Omental fat pad (tissue), 4 donors: ENCODE data around the gene MBP. TPM values are rescaled to one million over a fixed set of nuclear protein-coding genes. Genes with fewer than 3 reads are reported as not detected.

Experiments
- ATAC-seq: fragments of 150-250 bp; one replicate; pipeline ENCODE4 v1.9.1; 2016; ENCODE audit warnings: mild to moderate bottlenecking, moderate library complexity; ENCODE audit not compliant: low FRiP score
- DNase-seq: peaks from one replicate; pipeline ENCODE4 v3.0.0-alpha.2; 2019; ENCODE audit warnings: low spot score
- total RNA-seq, 4 donors: library from RNA; depleted of rRNA; stranded (reverse); fragments of >200 nt; gene quantifications; one replicate each; pipeline ENCODE4 v1.1.0, GENCODE V29; 2016
- TF ChIP-seq, protein P1 (sequence below), 3 donors: fragments of 450-650 bp; IDR thresholded peaks; one replicate each; pipeline ENCODE4 v1.5.1; 2016 to 2017; ENCODE audit warnings: antibody characterized with exemption in 3 of 3, mild to moderate bottlenecking in 3 of 3, moderate library complexity in 2 of 3

The MBP gene
- total RNA-seq, 4 donors from 2014 or later = 27.4 to 50.9 (median 36.0) TPM

- TF ChIP-seq, protein P1, sequence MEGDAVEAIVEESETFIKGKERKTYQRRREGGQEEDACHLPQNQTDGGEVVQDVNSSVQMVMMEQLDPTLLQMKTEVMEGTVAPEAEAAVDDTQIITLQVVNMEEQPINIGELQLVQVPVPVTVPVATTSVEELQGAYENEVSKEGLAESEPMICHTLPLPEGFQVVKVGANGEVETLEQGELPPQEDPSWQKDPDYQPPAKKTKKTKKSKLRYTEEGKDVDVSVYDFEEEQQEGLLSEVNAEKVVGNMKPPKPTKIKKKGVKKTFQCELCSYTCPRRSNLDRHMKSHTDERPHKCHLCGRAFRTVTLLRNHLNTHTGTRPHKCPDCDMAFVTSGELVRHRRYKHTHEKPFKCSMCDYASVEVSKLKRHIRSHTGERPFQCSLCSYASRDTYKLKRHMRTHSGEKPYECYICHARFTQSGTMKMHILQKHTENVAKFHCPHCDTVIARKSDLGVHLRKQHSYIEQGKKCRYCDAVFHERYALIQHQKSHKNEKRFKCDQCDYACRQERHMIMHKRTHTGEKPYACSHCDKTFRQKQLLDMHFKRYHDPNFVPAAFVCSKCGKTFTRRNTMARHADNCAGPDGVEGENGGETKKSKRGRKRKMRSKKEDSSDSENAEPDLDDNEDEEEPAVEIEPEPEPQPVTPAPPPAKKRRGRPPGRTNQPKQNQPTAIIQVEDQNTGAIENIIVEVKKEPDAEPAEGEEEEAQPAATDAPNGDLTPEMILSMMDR (IDR thresholded peaks at IDR 0.05) = no peak
- DNase-seq (no peak), ATAC-seq (no peak)
These were observed 88.9 kb downstream of the MBP start for GRCh38 chr18:77043541-77044280.

DNA sequence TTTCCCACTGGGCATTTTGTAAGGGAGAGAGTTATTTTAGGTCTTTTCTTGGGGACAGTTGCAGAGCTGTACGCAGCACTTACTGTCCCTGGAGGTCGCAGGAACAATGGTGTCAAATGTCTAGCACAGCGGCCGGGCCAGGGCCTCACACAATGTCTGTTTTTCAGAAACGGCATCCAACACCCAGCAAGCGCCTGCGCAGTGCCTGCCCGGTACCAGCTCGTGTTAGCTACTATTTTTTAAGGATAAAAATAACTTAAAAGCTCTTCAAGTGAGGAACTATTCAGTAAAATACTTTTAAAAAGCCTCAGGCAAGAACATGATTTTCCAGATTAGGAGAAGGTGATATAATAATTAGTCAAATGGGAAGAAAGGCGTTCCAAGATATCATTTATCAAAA lies 90.0 kb downstream of the MBP start:
- ATAC-seq (no peak), DNase-seq (no peak)
- TF ChIP-seq, protein P1 (IDR thresholded peaks at IDR 0.05) = no peak

- TF ChIP-seq, protein P1 (IDR thresholded peaks at IDR 0.05) = no peak
- no peak for DNase-seq
- ATAC-seq = no peak
These were observed 93.1 kb downstream of the MBP start for GRCh38 chr18:77039196-77040130.

- ATAC-seq (no peak), DNase-seq (no peak)
- TF ChIP-seq, protein P1 (IDR thresholded peaks at IDR 0.05) = no peak
These were observed 94.3 kb downstream of the MBP start for GRCh38 chr18:77038182-77038858.

DNA sequence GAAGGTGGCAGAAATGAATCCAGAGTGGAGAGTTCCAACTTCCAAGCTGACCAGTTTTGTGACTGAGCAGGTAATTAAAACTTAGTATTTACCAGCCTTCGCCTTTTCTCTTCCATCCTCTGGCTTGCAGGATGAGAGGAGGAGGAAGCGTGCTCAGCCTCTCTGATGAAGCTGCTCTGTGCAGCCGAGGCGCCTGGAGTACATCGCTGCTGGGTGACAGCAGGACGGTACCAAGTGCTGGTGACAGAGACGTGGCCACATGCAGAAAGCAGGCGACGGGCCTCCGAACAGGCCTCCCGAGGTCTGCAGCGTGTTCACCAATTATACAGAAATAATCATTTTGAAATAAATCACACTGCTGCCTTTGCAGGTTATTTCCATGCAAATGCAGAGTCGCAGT lies 95.0 kb downstream of the MBP start:
- no peak for DNase-seq
- TF ChIP-seq, protein P1 (IDR thresholded peaks at IDR 0.05) = no peak
- no peak for ATAC-seq

- no peak for ATAC-seq
- TF ChIP-seq, protein P1 (IDR thresholded peaks at IDR 0.05) = no peak
- DNase-seq = no peak
These were observed 97.0 kb downstream of the MBP start for GRCh38 chr18:77035380-77036187.
